Measurements from ENCODE around the gene COX5A.

GRCh38 chr15:74893627-74894026, 44.2 kb downstream of the COX5A start:
- no peak for TF ChIP-seq POLR2A (IDR thresholded peaks at IDR 0.05; ENCODE audit: low read depth, low read length)
- no peak for TF ChIP-seq USF2 (IDR thresholded peaks at IDR 0.05; ENCODE audit: low read depth, low read length)
- TF ChIP-seq CTCF (conservative IDR thresholded peaks at IDR 0.05; ENCODE audit: low read depth, low read length): no peak
- TF ChIP-seq MXI1 (IDR thresholded peaks at IDR 0.05; ENCODE audit: borderline replicate concordance, low read depth, low read length): no peak
